ENCODE results near the gene NEAT1. TPM values are rescaled to one million over a fixed set of nuclear protein-coding genes. Genes with fewer than 3 reads are reported as not detected.

The NEAT1 gene
- total RNA-seq, 1 donor from 2014 or later = 1,255 TPM

GRCh38 chr11:65487467-65488272 lies 65.1 kb downstream of the NEAT1 start:
- DNase-seq (ENCODE audit: low spot score) = peak; percentile 99
- intact Hi-C loops (cut with DNase I) = no loop called here
- ATAC-seq = peak; percentile 94

DNA sequence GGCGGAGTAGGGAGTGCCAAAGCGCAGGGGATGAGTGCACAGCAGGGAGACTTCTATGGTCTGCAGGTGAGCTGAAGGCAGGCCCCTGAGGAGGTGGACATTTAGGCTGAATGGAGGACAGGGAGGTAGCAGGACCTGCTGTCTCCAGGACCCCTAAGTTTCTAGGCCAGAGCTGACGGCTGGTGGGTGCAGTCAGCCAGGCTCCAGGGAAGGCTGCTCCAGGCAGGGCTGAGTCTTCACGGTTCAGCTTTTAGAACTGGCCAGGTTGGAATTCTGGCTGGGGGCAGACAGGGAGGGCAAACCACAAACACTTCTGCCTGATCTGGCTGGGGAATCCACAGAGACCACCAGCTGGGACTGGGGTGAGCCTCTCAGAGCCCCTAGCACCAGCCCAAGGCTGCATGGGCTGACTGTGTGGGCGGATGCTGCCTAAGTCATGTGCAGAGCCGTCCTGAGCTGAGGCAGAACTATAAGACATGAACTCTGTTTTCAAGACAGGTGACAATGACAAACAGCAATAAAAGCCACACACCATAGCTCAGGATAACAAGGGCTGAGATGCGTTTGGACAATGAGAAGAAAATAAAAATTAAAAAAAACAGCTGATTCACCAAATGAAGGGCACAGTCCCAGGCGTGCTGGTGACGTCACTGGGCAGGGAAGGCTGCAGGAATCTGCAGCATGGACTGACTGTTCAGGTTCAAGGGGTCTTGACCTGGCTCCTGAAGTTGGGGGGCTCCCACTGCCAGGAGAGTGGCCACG lies 65.9 kb downstream of the NEAT1 start:
- no peak for DNase-seq (ENCODE audit: low spot score)
- intact Hi-C loops (cut with DNase I) = no loop called here
- ATAC-seq = no peak

GRCh38 chr11:65489035-65489705 lies 66.6 kb downstream of the NEAT1 start:
- intact Hi-C loops (cut with DNase I) = no loop called here
- peak; percentile 73 for DNase-seq (ENCODE audit: low spot score)
- ATAC-seq = no peak

DNA sequence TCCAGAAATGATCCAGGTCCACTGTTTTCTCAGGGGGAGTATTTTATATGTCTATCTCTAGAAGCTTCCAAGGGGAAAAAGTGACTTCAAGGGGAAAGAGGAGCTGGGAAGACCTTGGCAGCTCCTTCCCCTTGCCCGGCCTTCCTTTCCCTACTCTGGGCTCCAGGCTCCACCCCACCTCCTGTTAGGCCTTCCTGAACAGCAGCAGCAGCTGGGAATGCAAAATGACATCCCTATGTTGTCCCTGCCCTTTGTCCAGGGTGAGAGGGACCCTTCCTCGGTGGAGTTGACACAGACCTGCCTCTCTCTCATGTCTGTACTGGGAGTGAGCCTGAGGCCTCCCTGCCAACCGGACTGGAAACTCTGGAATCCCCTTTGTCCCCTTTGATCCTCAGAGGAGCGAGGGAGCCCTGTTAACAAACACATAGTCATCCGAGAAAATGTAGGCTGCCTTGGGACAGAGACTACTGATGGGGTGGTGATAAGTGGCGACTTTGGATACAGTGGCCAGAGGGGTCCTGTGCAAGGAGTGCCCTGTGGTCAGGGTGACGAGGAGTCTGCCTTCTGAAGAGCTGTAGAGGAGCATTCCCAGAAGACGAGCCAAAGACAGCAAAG lies 67.2 kb downstream of the NEAT1 start:
- no peak for ATAC-seq
- intact Hi-C loops (cut with DNase I) = no loop called here
- DNase-seq (ENCODE audit: low spot score) = peak; percentile 64

- intact Hi-C loops (cut with DNase I) = no loop called here
- no peak for ATAC-seq
- DNase-seq (ENCODE audit: low spot score) = peak; percentile 62
Measured at GRCh38 chr11:65491163-65491465, 68.5 kb downstream of the NEAT1 start.

GRCh38 chr11:65491614-65492386 lies 69.2 kb downstream of the NEAT1 start:
- intact Hi-C loops (cut with DNase I) = no loop called here
- peak; percentile 22 for ATAC-seq
- peak; percentile 84 for DNase-seq (ENCODE audit: low spot score)

GRCh38 chr11:65492387-65492636 lies 69.7 kb downstream of the NEAT1 start:
- intact Hi-C loops (cut with DNase I) = no loop called here
- ATAC-seq = no peak

DNA sequence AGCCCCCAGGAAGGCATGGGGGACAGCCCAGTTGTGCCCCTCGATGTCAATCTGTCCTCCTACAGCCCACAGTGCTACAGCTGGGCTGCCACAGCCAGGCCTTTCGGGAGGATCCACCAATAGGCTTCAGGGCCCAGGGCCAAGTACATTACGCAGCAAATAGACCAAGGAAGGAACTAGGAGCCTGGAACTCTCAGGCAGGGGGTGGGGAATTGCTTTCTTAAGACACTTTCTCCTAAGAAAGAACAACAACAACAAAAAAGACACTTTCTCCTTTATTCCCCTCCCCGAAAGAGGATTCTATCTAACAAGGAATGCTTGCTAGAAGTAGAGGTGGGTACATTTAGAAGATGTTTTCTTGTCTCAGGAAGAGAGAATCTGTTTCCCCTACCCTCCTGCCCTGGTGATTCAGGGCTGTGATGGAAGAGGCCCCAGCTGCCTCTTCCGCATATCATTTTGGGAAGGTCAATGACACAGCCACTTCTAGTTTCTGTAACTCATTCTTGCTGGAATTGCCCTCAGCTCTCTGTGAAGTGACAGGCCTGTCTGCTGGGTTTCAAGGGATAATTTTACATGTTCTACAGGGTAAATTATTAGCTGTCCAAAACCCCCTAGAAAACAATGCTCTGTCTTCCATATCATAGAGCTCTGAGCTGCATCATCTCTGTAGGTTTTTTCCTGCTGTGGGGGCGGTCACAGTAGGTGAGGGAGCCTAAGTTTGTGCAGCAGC lies 70.2 kb downstream of the NEAT1 start:
- peak; percentile 59 for ATAC-seq
- intact Hi-C loops (cut with DNase I) = no loop called here
- peak; percentile 91 for DNase-seq (ENCODE audit: low spot score)

More at GRCh38 chr11:65492387-65492636, 69.7 kb downstream of the NEAT1 start:
- no peak for DNase-seq (ENCODE audit: low spot score)

GRCh38 chr11:65493367-65494176 lies 71.0 kb downstream of the NEAT1 start:
- ATAC-seq (peak; percentile 21), DNase-seq (ENCODE audit: low spot score) (peak; percentile 85)
- intact Hi-C loops (cut with DNase I) = no loop called here

Other genes with a start within 250 kb of the NEAT1 start
- 125 TPM for gene CAPN1, start 240.9 kb upstream of the NEAT1 start, total RNA-seq
- 5.5 TPM for gene POLA2, start 160.8 kb upstream of the NEAT1 start, total RNA-seq
- 34.7 TPM for gene CDC42EP2, start 107.9 kb upstream of the NEAT1 start, total RNA-seq
- gene DPF2, start 88.9 kb upstream of the NEAT1 start, total RNA-seq = 62.5 TPM
- gene TIGD3, start 68.0 kb upstream of the NEAT1 start, total RNA-seq = not detected
- 12.0 TPM for gene SLC25A45, start 40.2 kb upstream of the NEAT1 start, total RNA-seq
- gene FRMD8, start 36.2 kb upstream of the NEAT1 start, total RNA-seq = 65.9 TPM
- gene MALAT1, start 76.2 kb downstream of the NEAT1 start, total RNA-seq = 14,857 TPM
- gene SCYL1, start 102.3 kb downstream of the NEAT1 start, total RNA-seq = 64.0 TPM
- 306 TPM for gene LTBP3, start 135.6 kb downstream of the NEAT1 start, total RNA-seq
- gene ZNRD2, start 147.7 kb downstream of the NEAT1 start, total RNA-seq = 23.7 TPM
- gene FAM89B, start 149.7 kb downstream of the NEAT1 start, total RNA-seq = 44.1 TPM
- gene EHBP1L1, start 153.3 kb downstream of the NEAT1 start, total RNA-seq = 149 TPM
- 1.5 TPM for gene KCNK7, start 173.0 kb downstream of the NEAT1 start, total RNA-seq
- gene MAP3K11, start 191.4 kb downstream of the NEAT1 start, total RNA-seq = 132 TPM
- gene PCNX3, start 193.0 kb downstream of the NEAT1 start, total RNA-seq = 23.9 TPM
- 86.9 TPM for gene SIPA1, start 215.3 kb downstream of the NEAT1 start, total RNA-seq
- 95.6 TPM for gene RELA, start 240.1 kb downstream of the NEAT1 start, total RNA-seq